Measurements from ENCODE around the gene TAOK2. TPM values are rescaled to one million over a fixed set of nuclear protein-coding genes. Genes with fewer than 3 reads are reported as not detected.
A peak's percentile ranks its signal among the peaks of the same experiment; 100 is the strongest.

TAOK2 gene
- total and polyA plus RNA-seq, 2 of the 4 experiments (the other 2 are of a cell fraction): 23.0 to 31.7 TPM

- H3K9me1 ChIP-seq (ENCODE audit: insufficient read depth, low read length): no peaks in the 10 kb centered on the region
- no peaks in the 10 kb centered on the region; a peak in 1 of 4 replicates for H3K79me1 ChIP-seq (ENCODE audit: low read depth in 1 of 2, low read length in 2 of 2)
These were observed 36.5 kb downstream of the TAOK2 start for GRCh38 chr16:30009990-30010843.

More at GRCh38 chr16:30009990-30010843, 36.5 kb downstream of the TAOK2 start:
- no peaks in the 10 kb centered on the region for H3K36me3 ChIP-seq (ENCODE audit: control insufficient read depth, insufficient read depth, low read length)
- no peak for TF ChIP-seq MAZ (IDR thresholded peaks at IDR 0.05; ENCODE audit: borderline replicate concordance, low read depth, low read length)
- no peak for TF ChIP-seq CTCF (conservative IDR thresholded peaks at IDR 0.05; ENCODE audit: low read depth, low read length)
- no peak for TF ChIP-seq SMC3 (IDR thresholded peaks at IDR 0.05; ENCODE audit: low read depth, low read length)
- no peak for TF ChIP-seq NFE2L2 (IDR thresholded peaks at IDR 0.05; ENCODE audit: low read depth, low read length)
- TF ChIP-seq MAFK (IDR thresholded peaks at IDR 0.05; ENCODE audit: low read depth, low read length): no peak
- no peak for TF ChIP-seq POLR2A (IDR thresholded peaks at IDR 0.05; ENCODE audit: low read depth, low read length)
- TF ChIP-seq FOS (IDR thresholded peaks at IDR 0.05; ENCODE audit: low read depth, low read length): no peak
- intact Hi-C loops (cut with micrococcal nuclease) (no loop called here), in situ Hi-C loops (cut with MboI; ENCODE audit: low sequenced_read_pairs) (no loop called here), dilution Hi-C loops (cut with HindIII; ENCODE audit: low sequenced_read_pairs, unreplicated experiment) (no loop called here)
- H3K14ac ChIP-seq (replicated peaks; ENCODE audit: low read depth, low read length): no peak overlapping the region
- no peak overlapping the region for H2BK20ac ChIP-seq (ENCODE audit: low read depth, low read length)
- no peak overlapping the region for H4K91ac ChIP-seq (ENCODE audit: insufficient read depth, low read depth, low read length)
- H2BK120ac ChIP-seq (ENCODE audit: low read depth, low read length): no peak overlapping the region
- no peak overlapping the region for H4K5ac ChIP-seq (ENCODE audit: low read depth, low read length)
- H3K56ac ChIP-seq (ENCODE audit: extremely low read depth, insufficient read depth, low read length): no peak overlapping the region
- no peaks in the 10 kb centered on the region for H3K9me3 ChIP-seq (ENCODE audit: control insufficient read depth, insufficient read depth, low read length)
- peak overlapping the region; percentile 61 for H2AK9ac ChIP-seq (replicated peaks; ENCODE audit: low read depth, low read length, poor library complexity)
- no peak overlapping the region for H2AK5ac ChIP-seq (ENCODE audit: low read depth, low read length)
- 16% methylated on average over 16 of the region's 34 CpGs; no CpG with 5 or more reads in 1 of the 2 experiments for WGBS, 2 experiments (ENCODE audit: extremely low coverage in 2 of 2, insufficient read length in 1 of 2)
- BruUV-seq (replicated peaks): no TSS peak
- DNase-seq (no peak), ATAC-seq (ENCODE audit: low read depth) (peak; percentile 8; the same call in 1 of the 2 replicates)
- H2BK5ac ChIP-seq (ENCODE audit: low read depth, low read length, poor library complexity, severe bottlenecking): no peak overlapping the region
- H3K27ac ChIP-seq (ENCODE audit: insufficient read depth, low read length): no peak overlapping the region
- H2AFZ ChIP-seq (replicated peaks; ENCODE audit: low read length, poor library complexity): peak overlapping the region; percentile 23
- no peak overlapping the region for H3K23ac ChIP-seq (ENCODE audit: low read depth, low read length)
- no peak overlapping the region; the same call in 1 of the 2 replicates for H3K4me2 ChIP-seq (ENCODE audit: low read depth, low read length)
- no peak overlapping the region for H3K4ac ChIP-seq (ENCODE audit: low read depth, low read length)
- CTCF ChIA-PET: no interaction called here
- no peak overlapping the region for H4K8ac ChIP-seq (ENCODE audit: low read depth in 2 of 2, low read length in 2 of 2)
- H3K4me3 ChIP-seq (ENCODE audit: insufficient read depth, low read depth, low read length): no peak overlapping the region
- H3K9ac ChIP-seq (ENCODE audit: low read depth, low read length): no peak overlapping the region
- H4K20me1 ChIP-seq (ENCODE audit: insufficient read depth, low read length): no peaks in the 10 kb centered on the region; the same call in 1 of the 2 replicates
- H3K18ac ChIP-seq (ENCODE audit: low read depth, low read length): no peak overlapping the region
- H3K4me1 ChIP-seq (ENCODE audit: control insufficient read depth, insufficient read depth, low read length): no peaks in the 10 kb centered on the region; the same call in 1 of the 2 replicates
- no peak overlapping the region for H2BK15ac ChIP-seq (ENCODE audit: low read depth, low read length)
- POLR2A ChIA-PET (ENCODE audit: unreplicated experiment): no interaction called here
- H3K27me3 ChIP-seq (ENCODE audit: control insufficient read depth, insufficient read depth, low read length): peaks cover 27% of the 10 kb centered on the region
